MM.1S (cell line): ENCODE data around the gene SCAMP3.
"Not testable (repeated sequence)": the region's sequence is repeated elsewhere in the genome, so short reads cannot be mapped to it uniquely, and the experiment has no call there.

Source experiments
- DNase-seq: peaks from one replicate; pipeline ENCODE4 v3.0.0-alpha.2; 2015
- H2AFZ ChIP-seq: fragments of 300-600 bp; sonication (generic); 2 replicates; pipeline ENCODE4 v1.6.0; 2016; ENCODE audit warnings: antibody characterized with exemption, low read length
- H3F3A ChIP-seq: fragments of 300-600 bp; sonication (generic); 2 replicates; pipeline ENCODE4 v1.6.1; 2016; ENCODE audit warnings: mild to moderate bottlenecking, antibody characterized with exemption, low read length, moderate library complexity, mixed read lengths; ENCODE audit not compliant: insufficient read depth
- H3K27ac ChIP-seq: fragments of 300-600 bp; sonication (generic); 2 replicates; pipeline ENCODE4 v1.5.1; 2016; ENCODE audit warnings: mild to moderate bottlenecking, low read length
- H3K27me3 ChIP-seq: fragments of 300-600 bp; sonication (generic); replicated peaks from 2 replicates; pipeline ENCODE4 v1.6.0; 2016; ENCODE audit warnings: low read length; ENCODE audit not compliant: insufficient read depth
- H3K36me3 ChIP-seq: fragments of 300-600 bp; sonication (generic); replicated peaks from 2 replicates; pipeline ENCODE4 v1.6.1; 2016; ENCODE audit warnings: mild to moderate bottlenecking, low read length, mixed read lengths; ENCODE audit not compliant: insufficient read depth
- H3K4me1 ChIP-seq: fragments of 300-600 bp; sonication (generic); 2 replicates; pipeline ENCODE4 v1.6.1; 2016; ENCODE audit warnings: low read length, mixed read lengths
- H3K4me2 ChIP-seq: fragments of 300-600 bp; sonication (generic); 2 replicates; pipeline ENCODE4 v1.6.0; 2016; ENCODE audit warnings: low read depth, low read length
- H3K4me3 ChIP-seq: fragments of 300-600 bp; sonication (generic); 2 replicates; pipeline ENCODE4 v1.5.1; 2016; ENCODE audit warnings: low read length, mixed read lengths
- H3K79me2 ChIP-seq: fragments of 300-600 bp; sonication (generic); 2 replicates; pipeline ENCODE4 v1.6.1; 2016; ENCODE audit warnings: mixed run types, low read length, mixed read lengths
- H3K9ac ChIP-seq: fragments of 300-600 bp; sonication (generic); 2 replicates; pipeline ENCODE4 v1.6.1; 2016; ENCODE audit warnings: low read length, mixed read lengths
- H3K9me2 ChIP-seq: fragments of 300-600 bp; sonication (generic); replicated peaks from 2 replicates; pipeline ENCODE4 v1.6.1; 2016; ENCODE audit warnings: mild to moderate bottlenecking, low read length, mixed read lengths; ENCODE audit not compliant: insufficient read depth
- H3K9me3 ChIP-seq: fragments of 300-600 bp; sonication (generic); replicated peaks from 2 replicates; pipeline ENCODE4 v1.6.1; 2016; ENCODE audit warnings: mild to moderate bottlenecking, low read length, mixed read lengths; ENCODE audit not compliant: insufficient read depth
- H4K20me1 ChIP-seq: fragments of 300-600 bp; sonication (generic); 2 replicates; pipeline ENCODE4 v1.6.1; 2016; ENCODE audit warnings: mild to moderate bottlenecking, low read length, moderate library complexity, mixed read lengths; ENCODE audit not compliant: insufficient read depth
- EZH2 ChIP-seq: fragments of 300-600 bp; sonication (generic); optimal IDR thresholded peaks from 2 replicates; pipeline ENCODE3; 2017; ENCODE audit warnings: low read depth, mild to moderate bottlenecking, antibody characterized with exemption, low read length, mixed read lengths
- EZH2phosphoT487 ChIP-seq: fragments of 300-600 bp; sonication (generic); IDR thresholded peaks from 2 replicates; pipeline ENCODE4 v1.6.1; 2018; ENCODE audit warnings: antibody characterized with exemption, low read length
- TF ChIP-seq, protein P1 (sequence below): fragments of 300-600 bp; sonication (generic); IDR thresholded peaks from 2 replicates; pipeline ENCODE4 v1.5.1; 2016; ENCODE audit warnings: antibody characterized with exemption, low read length, mixed read lengths

The SCAMP3 gene

DNA sequence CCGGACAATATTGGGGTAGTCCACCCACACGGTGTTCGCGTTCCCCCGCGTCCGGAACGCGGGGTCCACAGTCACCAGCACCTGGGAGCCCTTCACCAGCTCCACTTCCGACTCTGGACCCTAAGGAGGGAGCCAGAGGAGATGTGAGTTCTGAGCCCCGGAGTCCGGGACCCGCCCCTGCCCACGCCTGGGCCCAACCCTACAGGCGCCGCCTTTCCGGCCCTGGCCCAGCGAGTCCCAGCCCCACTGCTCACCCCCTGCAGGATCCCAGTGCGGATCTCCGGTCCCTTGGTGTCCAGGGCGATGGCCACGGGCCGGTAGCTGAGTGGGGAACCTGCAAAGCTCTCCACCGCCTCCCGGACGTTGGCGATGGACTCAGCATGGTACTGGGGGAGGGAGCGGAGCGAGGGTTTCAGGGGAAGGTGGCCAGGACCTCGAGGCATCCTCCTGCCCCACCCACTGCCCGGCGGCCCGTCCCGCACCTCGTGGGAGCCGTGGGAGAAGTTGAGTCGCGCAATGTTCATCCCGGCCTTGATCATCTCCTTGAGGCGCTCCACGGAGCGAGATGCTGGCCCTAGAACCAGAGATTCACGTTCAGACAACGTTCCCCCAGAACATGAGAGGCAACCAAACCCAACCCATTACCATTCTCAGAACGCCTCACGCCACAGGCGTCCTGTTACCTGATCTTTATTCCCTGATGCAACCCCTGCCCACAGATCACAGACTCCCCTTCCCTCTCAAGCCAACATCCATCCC is 33.2 kb upstream of the SCAMP3 start:
- no peaks in the 10 kb centered on the region for H3K79me2 ChIP-seq
- peaks cover 13% of the 10 kb centered on the region for H3F3A ChIP-seq
- H3K4me2 ChIP-seq: no peak overlapping the region
- H3K4me3 ChIP-seq: no peak overlapping the region
- no peaks in the 10 kb centered on the region for H3K36me3 ChIP-seq
- H3K9me3 ChIP-seq: no peaks in the 10 kb centered on the region
- H3K9me2 ChIP-seq: no peaks in the 10 kb centered on the region
- H3K4me1 ChIP-seq: peaks cover 15% of the 10 kb centered on the region
- H2AFZ ChIP-seq: no peak overlapping the region
- H3K27ac ChIP-seq: no peak overlapping the region
- no peak for DNase-seq
- no peak overlapping the region for H3K9ac ChIP-seq
- H3K27me3 ChIP-seq: 0 out of 2 replicates have a peak, but pooled peaks cover 6% of the 10 kb centered on the region
- H4K20me1 ChIP-seq: no peaks in the 10 kb centered on the region
- TF ChIP-seq, protein P1, sequence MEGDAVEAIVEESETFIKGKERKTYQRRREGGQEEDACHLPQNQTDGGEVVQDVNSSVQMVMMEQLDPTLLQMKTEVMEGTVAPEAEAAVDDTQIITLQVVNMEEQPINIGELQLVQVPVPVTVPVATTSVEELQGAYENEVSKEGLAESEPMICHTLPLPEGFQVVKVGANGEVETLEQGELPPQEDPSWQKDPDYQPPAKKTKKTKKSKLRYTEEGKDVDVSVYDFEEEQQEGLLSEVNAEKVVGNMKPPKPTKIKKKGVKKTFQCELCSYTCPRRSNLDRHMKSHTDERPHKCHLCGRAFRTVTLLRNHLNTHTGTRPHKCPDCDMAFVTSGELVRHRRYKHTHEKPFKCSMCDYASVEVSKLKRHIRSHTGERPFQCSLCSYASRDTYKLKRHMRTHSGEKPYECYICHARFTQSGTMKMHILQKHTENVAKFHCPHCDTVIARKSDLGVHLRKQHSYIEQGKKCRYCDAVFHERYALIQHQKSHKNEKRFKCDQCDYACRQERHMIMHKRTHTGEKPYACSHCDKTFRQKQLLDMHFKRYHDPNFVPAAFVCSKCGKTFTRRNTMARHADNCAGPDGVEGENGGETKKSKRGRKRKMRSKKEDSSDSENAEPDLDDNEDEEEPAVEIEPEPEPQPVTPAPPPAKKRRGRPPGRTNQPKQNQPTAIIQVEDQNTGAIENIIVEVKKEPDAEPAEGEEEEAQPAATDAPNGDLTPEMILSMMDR: no peak
- TF ChIP-seq EZH2 (no peak), EZH2phosphoT487 (no peak)

GRCh38 chr1:155294520-155295182 is 32.5 kb upstream of the SCAMP3 start:
- TF ChIP-seq EZH2phosphoT487: no peak
- TF ChIP-seq, protein P1: no peak
- TF ChIP-seq EZH2: no peak
- DNase-seq: no peak
- peaks cover 13% of the 10 kb centered on the region for H3F3A ChIP-seq
- no peaks in the 10 kb centered on the region for H3K79me2 ChIP-seq
- no peaks in the 10 kb centered on the region for H3K9me2 ChIP-seq
- peaks cover 15% of the 10 kb centered on the region for H3K4me1 ChIP-seq
- no peaks in the 10 kb centered on the region for H3K36me3 ChIP-seq
- 0 out of 2 replicates have a peak, but pooled peaks cover 6% of the 10 kb centered on the region for H3K27me3 ChIP-seq
- no peak overlapping the region for H2AFZ ChIP-seq
- no peak overlapping the region for H3K4me3 ChIP-seq
- H3K9me3 ChIP-seq: no peaks in the 10 kb centered on the region
- no peak overlapping the region for H3K4me2 ChIP-seq
- H3K9ac ChIP-seq: no peak overlapping the region
- H3K27ac ChIP-seq: no peak overlapping the region
- no peaks in the 10 kb centered on the region for H4K20me1 ChIP-seq

- no peak overlapping the region for H3K4me3 ChIP-seq
- H3F3A ChIP-seq: peaks cover 13% of the 10 kb centered on the region
- H2AFZ ChIP-seq: no peak overlapping the region
- TF ChIP-seq EZH2phosphoT487 (no peak), EZH2 (no peak)
- TF ChIP-seq, protein P1: no peak
- peaks cover 15% of the 10 kb centered on the region for H3K4me1 ChIP-seq
- H3K79me2 ChIP-seq: no peaks in the 10 kb centered on the region
- 0 out of 2 replicates have a peak, but pooled peaks cover 6% of the 10 kb centered on the region for H3K27me3 ChIP-seq
- no peaks in the 10 kb centered on the region for H3K36me3 ChIP-seq
- no peak overlapping the region for H3K9ac ChIP-seq
- DNase-seq: no peak
- no peak overlapping the region for H3K4me2 ChIP-seq
- no peaks in the 10 kb centered on the region for H4K20me1 ChIP-seq
- H3K9me2 ChIP-seq: no peaks in the 10 kb centered on the region
- H3K27ac ChIP-seq: no peak overlapping the region
- no peaks in the 10 kb centered on the region for H3K9me3 ChIP-seq
Measured at GRCh38 chr1:155293086-155293749, 31.1 kb upstream of the SCAMP3 start.

GRCh38 chr1:155291006-155291405 is 28.8 kb upstream of the SCAMP3 start:
- not testable (repeated sequence) for H3K4me2 ChIP-seq, H3K79me2 ChIP-seq, H3K27me3 ChIP-seq, H3K9ac ChIP-seq, H3K4me3 ChIP-seq, H2AFZ ChIP-seq, H3F3A ChIP-seq, H4K20me1 ChIP-seq, H3K4me1 ChIP-seq, H3K27ac ChIP-seq, H3K9me2 ChIP-seq, DNase-seq, H3K36me3 ChIP-seq, H3K9me3 ChIP-seq
